Ureter (tissue), 1 donor: ENCODE results near the gene SLC46A1. TPM values are rescaled to one million over a fixed set of nuclear protein-coding genes. Genes with fewer than 3 reads are reported as not detected.

Experiments used
- DNase-seq: peaks from one replicate; pipeline ENCODE4 v3.0.0-alpha.2; 2020; ENCODE audit warnings: low spot score
- total RNA-seq: library from RNA; stranded (reverse); gene quantifications from one replicate; pipeline ENCODE4 v1.2.4, GENCODE V29; 2023
- donor health status: DM: yes; HTN: yes; CAD: no.

SLC46A1 gene
- total RNA-seq, 1 donor from 2014 or later = 15.4 TPM

DNA sequence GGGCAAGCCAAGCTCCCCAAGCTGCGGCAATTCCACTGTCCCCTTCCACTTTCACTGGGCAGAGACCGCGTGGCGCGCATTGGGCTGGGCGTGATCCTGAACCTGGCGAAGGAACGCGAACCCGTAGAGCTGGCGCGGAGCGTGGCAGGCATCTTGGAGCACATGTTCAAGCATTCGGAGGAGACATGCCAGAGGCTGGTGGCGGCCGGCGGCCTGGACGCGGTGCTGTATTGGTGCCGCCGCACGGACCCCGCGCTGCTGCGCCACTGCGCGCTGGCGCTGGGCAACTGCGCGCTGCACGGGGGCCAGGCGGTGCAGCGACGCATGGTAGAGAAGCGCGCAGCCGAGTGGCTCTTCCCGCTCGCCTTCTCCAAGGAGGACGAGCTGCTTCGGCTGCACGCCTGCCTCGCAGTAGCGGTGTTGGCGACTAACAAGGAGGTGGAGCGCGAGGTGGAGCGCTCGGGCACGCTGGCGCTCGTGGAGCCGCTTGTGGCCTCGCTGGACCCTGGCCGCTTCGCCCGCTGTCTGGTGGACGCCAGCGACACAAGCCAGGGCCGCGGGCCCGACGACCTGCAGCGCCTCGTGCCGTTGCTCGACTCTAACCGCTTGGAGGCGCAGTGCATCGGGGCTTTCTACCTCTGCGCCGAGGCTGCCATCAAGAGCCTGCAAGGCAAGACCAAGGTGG lies 24.7 kb downstream of the SLC46A1 start:
- DNase-seq = no peak

DNA sequence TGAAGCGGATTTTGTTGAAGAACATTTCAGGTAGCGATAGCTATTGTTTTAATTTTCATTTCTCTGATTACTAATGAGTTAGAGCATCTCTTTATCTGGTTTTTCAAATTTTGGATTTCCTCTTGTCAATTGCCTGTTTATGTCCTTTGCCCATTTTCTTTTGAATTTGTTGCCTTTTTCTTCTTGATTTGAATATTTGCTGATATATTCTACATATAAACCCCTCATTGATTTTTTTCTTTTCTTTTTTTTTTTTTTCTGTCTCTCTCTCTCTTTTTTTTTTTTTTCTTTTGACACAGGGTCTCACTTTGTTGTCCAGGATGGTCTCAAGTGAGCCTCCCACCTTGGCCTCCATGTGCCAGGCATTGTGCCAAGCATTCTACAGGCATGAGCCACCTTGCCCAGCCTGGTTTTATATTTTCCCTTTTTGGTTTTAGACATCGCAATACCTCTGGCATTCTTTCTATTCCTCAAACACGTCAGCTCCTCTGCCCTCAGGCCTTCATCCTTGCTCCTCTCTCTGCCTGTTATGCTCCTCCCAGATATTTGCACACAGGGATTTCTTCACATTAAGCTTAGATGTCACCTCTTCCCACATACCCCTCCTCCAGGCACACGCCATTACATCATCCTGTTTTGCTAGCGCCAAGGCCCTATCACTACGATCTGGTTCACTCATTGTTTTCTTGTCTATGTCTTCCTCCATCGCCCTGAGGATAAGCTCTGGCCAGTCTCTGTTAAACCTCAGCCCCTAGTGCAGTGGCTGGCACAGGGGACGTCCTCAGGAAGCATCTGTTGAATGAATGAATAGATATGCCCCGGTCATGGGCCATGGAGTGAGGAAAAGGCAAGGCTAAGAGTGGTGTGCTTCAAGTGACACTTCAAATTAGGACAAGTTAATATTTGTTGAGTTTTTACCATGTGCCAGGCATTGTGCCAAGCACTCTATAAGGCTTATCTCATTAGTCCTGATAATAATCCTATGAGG lies 25.9 kb downstream of the SLC46A1 start:
- no peak for DNase-seq

DNA sequence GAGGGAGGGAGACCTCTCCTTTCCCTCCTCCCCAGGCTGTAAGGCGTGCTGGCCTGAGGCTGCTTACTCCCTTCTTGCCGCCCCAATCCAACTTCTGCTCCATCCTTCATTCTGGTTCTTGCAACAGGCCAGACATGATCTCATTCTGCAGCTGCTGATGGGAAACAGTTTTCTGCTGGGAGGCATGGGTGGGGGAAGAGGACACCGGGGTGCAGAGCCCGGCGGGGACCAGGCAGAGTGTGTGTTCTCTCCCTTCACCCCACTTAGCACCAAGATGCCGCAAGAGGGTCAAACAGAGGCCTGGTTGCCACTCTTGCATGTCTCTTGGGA lies 33.1 kb downstream of the SLC46A1 start:
- no peak for DNase-seq

DNA sequence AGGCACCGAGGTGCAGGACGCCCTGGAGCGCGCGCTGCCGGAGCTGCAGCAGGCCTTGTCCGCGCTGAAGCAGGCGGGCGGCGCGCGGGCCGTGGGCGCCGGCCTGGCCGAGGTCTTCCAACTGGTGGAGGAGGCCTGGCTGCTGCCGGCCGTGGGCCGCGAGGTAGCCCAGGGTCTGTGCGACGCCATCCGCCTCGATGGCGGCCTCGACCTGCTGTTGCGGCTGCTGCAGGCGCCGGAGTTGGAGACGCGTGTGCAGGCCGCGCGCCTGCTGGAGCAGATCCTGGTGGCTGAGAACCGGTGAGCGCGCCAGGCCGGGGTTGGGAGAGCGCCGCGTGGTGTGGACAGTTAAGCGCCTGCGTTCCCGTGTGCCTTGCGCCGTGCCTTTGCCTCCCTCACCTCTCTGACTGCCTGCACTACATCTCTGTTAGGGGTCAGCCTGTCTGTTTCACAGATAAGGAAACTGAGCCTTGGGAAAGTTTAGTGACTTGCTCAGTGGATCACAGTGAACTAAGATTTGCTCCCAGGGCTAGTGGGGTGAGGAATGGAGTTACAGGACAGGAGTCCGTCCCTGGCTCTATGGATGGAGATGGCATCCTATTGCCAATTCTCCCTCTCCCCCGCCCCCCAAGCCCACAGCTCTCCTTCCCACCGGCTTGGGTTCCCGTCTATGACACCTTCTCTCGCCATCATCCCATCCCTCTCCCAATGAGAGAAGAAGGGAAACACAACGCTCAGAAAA lies 33.6 kb downstream of the SLC46A1 start:
- DNase-seq = no peak

DNA sequence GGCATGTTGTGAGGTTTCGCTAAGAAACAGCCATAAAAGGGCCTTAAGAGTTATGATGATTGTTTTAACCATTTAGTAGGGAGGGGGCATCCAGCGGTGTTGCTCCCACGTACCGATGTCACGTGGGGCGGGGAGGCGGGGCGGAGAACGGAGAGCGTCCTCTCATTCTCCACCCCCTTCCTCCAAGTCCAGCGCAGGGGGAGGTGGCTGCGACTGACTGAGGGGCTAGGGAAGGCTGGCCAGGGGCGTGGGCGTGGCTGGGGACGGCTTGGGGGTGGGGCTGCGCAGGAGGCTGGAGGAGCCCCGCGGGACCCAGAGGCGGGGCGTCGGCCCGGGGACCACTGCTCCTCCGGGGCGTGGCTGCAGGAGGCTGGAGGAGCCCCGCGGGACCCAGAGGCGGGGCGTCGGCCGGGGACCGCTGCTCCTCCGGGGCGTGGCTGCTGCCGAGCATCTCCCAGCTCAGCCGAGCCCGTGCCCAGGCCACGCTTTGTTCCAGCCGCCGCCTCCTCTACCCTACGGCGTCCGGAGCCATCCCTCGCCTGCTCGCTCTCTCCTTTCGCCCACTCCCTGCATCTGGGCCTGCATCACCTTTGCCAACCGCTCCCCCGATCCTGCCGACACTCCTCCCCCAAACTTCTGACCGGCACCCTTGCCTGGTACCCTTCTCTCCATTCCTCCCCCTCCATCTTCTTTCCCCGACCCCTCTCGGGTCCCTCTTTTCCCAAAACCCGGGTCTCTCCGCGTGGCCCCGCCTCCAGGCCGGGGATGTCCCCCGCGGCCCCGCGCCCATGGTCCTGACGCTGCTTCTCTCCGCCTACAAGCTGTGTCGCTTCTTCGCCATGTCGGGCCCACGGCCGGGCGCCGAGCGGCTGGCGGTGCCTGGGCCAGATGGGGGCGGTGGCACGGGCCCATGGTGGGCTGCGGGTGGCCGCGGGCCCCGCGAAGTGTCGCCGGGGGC lies 34.5 kb downstream of the SLC46A1 start, which contains the start of gene SARM1:
Gene SARM1 (plus strand): TSS at position 450 of the 958 bp plus-strand sequence. CDS start 339 bp downstream, at position 789.
- DNase-seq = peak; percentile 89

DNA sequence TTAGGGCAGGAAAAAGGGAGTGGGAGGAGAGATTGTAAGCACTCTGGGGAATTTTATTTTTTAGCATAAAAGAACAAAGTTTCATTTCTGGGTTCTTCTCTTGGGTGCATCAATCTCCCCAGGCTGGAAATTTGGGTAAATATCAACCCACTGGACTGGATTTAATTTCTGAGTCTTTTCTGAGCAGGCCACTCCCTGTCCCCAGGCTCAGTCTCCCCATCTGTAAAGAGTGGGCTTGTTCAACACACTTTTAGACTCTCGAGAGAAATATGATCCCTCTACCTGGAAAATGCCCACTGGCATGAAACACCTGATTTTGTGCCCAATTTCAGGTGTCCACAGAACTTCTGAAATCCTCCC lies 35.3 kb downstream of the SLC46A1 start:
- DNase-seq = no peak

DNA sequence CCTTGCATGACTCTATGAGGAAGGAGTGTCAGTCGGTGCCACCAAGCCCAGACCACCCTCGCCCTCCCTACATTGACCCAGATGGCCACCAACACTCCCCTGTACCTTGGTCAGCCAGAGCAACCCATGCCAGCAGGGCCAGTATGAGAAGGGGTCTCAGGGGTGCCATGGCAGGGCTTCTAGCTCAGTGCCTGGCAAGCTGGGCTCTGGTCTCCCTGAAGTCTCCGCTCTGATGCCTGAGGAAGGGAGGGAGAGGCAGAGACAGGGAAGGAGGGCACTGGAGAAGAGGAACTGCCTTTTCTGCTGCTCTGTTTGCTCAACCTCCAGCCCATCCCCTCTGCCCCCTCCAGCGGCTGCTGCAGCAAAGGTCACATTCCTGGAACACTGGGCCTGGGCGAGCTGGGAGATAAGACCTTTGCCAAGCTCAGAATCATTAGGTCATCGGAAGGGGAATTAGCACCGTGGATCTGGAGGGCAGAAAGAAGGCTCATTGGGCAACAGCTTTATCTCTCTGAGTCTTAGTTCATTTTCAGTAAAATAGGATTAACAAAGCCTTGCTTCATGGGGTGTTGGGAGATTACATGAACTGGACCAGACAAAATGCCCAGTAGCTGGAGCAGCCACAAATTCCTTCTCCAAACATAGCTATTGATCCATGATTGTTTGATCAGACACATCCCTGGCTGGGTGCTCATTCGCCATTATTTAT lies 35.8 kb downstream of the SLC46A1 start, which contains the start of gene VTN:
Gene VTN (minus strand): TSS at position 273 of the 709 bp plus-strand sequence. CDS start 104 bp downstream, at position 169.
- DNase-seq = no peak

DNA sequence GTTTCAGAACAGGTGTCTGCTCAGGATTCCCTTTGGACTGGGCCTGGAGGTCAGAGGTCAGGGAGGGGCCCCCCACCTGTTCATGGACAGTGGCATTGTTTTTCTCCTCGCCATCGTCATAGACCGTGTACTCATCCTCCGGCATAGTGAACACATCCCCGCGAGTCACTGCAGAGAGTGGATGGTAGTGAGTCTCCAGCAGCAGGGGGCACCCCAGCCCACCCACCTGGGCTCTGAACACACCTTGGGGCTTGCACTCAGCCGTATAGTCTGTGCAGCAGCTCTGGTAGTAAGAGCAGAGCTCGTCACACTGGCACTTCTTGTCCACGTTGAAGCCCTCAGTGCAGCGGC lies 36.4 kb downstream of the SLC46A1 start:
- no peak for DNase-seq

DNA sequence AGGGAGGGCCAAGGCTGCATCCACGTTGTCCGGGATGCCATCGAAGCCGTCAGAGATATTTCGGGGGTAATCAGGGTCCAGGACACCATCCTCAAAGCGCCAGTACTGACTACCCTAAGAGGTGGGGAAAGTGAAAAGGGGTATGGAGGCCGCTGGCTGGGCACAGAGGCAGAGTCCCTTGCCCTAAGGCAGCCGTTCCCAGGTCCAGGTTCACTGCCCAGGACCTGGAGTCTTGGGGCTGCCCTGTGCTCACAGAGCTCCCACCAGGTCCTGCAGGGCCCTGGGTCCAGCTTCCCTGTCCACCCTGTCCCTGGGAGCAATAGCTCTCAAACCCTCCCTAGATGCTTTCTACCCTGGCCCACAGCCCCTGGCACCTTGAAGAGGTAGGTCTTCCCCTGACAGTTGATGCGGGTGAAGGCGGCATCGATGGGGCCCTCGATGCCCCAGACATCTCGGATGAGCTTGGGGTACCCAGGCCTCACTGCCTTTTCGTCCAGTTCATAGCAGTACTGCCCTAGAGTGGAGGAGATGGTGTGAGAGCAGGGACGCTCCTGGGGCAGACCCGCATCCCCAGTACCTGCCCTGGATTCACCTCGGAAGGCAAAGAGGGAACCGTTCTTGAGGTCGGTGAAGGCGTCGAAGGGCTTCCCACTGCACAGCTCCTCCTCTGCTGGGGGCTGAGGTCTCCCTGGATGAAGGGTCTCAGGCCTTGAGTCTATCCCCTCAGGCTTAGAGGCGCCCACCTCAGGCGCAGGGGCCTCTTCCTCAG lies 36.9 kb downstream of the SLC46A1 start:
- DNase-seq = no peak

DNA sequence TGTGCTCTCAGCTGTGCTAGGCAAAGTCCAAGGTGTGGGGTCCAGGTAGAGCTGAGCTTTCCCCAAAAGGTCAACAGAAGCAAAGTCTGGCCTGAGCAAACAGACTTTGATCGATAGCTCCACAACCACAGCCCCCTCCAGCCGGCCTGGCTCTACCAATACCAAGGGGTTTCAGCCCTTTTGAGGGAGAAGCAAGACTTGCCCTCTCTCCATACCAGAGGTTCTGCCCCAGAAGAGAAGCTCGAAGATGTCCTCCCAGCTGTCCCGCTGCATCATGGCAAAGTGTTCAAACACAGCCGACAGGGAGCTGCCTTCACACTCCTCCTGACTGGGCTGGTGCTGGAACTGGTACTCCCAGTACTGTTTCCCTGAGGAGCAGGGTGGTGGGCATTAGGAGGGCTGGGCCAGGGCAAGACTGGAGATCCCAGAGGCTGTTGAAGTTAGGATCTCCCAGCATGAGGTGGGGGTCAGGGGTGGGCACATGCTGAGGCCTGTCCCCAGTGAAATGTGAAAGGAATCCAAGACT lies 37.6 kb downstream of the SLC46A1 start:
- no peak for DNase-seq

DNA sequence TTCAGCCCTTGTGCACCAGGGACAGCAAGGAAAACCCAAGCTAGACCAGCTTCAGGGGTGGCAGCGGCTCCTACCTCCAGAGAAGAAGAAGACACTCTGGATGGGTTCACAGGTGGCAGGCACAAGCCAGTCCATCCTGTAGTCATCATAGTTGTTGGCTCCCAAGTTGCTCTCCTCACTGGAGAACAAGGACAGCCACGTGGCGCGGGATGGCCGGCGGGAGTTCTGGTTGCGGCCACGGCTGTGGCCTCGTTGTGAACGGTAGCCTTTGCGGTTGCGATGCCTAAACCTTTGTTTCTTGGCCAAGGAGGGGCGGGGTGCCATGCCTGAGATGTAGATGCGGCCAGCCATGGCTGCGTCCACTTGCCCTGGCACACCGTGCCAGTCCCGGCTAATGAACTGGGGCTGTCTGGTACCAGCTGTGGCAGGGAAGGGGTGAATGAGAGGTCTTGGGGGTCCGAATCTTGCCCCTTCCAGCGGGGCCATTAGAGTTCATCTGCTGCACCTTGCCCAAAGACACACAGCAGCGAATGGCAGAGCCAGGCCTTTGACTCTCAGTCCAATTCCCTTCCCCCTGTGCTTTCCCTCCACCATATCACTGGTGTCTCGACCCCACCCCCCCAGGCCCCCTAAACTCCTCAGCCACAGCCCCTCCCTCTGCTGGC lies 38.2 kb downstream of the SLC46A1 start:
- DNase-seq = no peak

DNA sequence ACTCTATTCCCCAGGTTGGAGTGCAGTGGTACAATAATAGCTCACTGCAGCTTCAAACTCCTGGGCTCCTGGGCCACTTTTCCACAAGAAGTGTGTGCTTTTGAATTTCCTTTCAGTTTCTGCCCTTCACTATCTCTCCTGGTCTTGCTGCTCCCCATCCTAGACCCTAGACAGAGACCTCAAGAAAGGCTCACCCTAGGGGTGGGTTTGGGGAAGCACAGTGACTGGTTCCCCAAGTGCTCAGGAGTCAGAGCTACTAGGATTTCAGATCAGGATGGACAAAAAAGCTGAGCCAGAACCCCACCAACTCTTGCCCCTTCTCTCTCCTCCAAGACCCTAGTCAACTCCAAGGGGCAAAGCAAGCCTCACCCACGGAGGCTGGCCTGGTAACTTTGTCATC lies 39.4 kb downstream of the SLC46A1 start:
- no peak for DNase-seq

DNA sequence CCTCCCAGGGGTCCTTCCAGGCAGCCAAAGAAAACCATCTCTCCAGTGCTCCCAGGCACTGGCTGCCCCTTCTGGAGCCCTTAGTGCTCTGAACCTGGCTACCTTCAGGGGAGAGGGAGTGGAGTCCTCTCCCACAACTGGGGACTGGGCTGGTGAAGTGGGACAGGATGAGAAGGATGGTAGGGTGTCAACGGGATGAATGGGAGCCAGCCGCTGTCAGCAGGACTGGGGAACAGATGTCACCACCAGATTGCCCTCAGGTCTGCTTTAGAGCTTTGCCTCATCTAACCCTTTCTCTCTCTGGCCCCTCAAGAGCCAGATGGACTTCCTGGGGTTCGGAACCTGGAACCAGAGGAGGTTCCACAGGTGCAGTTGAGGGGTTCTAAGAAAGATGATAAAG lies 40.5 kb downstream of the SLC46A1 start:
- DNase-seq = no peak

DNA sequence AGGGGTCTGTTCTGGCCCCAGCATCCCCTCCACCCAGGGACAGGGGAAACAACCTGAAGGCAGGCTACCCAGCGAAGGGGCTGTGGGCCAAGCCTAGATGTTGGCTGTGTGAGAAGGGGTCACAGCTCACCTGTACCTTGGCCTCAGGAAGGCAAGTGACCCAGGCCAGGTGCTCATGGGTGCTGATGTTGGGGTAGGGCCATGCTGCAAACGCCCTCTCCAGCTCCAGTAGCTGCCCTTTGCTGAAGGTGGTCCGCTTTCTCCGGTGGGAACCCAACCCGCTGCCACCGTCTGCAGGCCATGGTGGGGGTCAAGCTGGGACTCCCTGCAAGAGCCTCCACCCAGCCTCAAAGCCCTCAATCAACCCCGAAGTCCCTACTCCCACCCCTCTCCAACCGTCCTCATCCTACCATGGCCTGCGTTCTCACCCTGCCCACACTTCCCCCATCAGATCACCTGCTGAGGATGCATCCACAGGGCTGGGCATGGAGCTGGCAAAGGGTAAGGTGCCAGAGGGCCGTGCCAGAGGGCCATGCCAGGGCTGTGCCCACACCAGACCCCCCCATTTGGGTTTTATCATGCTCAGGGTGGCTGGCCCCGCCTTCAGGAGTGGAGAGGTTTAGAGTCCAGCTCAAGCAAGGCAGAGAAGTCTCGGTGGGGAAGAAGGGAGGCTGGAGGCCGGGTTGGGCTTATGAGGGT lies 41.2 kb downstream of the SLC46A1 start, which contains the start of gene SEBOX:
Gene SEBOX (minus strand): TSS at position 535 of the 699 bp plus-strand sequence. CDS start 48 bp downstream, at position 487.
- DNase-seq = no peak

DNA sequence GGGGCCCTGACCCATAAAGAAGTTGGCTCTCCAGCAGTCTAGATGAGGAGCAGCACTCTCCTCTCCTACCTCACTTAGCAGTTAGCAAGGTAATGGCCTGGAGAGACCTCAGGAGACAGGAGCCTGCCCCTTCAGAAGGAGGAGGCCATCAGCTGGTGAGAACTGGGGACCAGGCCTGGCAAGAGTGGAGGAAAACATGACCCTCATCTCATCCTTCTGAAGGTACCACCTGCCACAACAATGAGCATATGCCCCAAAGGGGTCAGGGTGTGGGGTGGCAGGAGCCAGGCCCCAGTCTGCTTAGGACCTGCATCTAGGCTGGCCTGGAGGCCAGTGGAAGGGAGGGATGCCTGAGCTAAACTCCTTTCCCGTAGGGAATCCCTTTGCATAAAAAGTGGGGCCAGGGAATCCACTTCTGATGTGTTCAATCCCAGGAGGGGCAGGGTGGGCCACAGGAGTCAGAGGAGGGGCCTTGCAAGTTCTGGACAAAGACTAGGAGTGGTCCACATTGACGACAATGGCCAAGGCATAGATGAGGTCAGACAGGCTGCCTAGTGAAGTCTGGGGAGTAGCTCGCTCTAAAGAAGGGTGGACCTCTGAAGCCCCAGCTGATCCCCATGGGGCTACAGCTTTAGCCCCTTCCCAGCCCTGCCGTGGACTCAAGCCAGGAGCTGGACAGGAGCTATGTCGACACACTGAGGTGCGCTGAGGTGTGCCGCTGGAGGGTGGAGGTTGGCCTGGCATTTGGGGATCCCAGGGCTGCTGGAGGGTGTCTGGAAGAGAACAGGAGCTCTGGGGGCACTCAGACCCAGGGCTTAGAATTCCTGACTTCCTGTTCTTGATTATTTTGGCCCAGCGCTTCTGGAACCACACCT lies 42.0 kb downstream of the SLC46A1 start:
- DNase-seq = no peak

DNA sequence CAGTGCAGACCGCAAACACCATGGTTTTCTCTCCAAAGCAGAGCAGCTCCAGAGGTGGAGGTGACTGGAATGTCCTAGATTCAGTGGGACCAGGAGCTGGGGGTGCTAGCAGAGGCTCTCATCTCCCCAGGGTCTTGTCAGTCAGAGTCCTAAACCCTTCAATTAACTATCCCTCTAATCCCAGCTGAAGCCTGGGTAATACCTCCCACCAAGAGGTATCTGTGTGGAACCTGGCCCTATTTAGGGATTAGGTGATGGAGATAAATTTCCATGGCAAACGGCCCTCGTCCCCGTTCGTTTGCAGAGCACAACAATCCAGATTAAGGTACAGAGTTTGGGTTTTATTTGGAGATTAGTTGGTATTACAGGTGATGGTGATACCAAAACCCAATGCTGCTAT lies 42.8 kb downstream of the SLC46A1 start:
- DNase-seq = no peak

DNA sequence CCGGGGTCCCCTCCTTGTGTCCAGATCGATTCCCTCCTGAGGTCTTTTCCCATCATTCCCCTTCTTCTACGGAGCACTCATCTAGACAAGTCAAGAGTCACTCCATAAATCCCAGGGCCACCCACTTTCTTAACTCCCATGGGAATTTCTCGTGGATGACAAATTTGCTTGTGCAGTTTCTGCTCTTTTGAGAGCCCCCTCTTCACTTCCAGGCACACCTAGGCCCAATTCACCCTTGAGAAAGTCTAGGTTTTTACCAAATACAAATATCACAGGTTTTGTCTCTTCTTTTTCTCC lies 48.2 kb downstream of the SLC46A1 start:
- no peak for DNase-seq
